Measurements from ENCODE around the gene GCNT2. TPM values are rescaled to one million over a fixed set of nuclear protein-coding genes. Genes with fewer than 3 reads are reported as not detected.
"Not testable (repeated sequence)": the region's sequence is repeated elsewhere in the genome, so short reads cannot be mapped to it uniquely, and the experiment has no call there.

Gene GCNT2
- polyA plus RNA-seq, 3 donors, result 3.5 to 10.0 (median 4.3) TPM

DNA sequence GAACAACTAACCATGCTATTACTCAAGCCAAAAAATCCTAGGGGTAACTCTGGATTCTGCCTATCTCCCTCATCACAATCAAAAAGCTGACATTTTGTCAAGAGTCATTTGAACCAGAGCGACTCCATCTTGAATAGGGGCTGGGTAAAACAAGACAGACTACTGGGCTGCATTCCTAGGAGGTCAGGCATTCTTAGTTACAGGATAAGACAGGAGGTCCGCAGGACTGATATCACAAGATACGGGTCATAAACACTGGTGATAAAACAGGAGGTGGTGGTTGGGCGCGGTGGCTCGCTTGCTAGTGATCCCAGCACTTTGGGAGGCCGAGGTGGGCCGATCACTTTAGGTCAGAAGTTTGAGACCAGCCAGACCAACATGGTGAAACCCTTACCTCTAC, 141.1 kb downstream of the GCNT2 start:
- no peaks in the 10 kb centered on the region for H4K20me1 ChIP-seq (ENCODE audit: insufficient read depth, low read length)
- H2AFZ ChIP-seq (ENCODE audit: insufficient read depth, low read depth, low read length, poor library complexity, severe bottlenecking), result no peak overlapping the region
- H3K36me3 ChIP-seq (replicated peaks in 1 of 2; ENCODE audit: control insufficient read depth in 1 of 2, insufficient read depth in 2 of 2, low read length in 2 of 2), result no peaks in the 10 kb centered on the region
- TF ChIP-seq, protein P1, sequence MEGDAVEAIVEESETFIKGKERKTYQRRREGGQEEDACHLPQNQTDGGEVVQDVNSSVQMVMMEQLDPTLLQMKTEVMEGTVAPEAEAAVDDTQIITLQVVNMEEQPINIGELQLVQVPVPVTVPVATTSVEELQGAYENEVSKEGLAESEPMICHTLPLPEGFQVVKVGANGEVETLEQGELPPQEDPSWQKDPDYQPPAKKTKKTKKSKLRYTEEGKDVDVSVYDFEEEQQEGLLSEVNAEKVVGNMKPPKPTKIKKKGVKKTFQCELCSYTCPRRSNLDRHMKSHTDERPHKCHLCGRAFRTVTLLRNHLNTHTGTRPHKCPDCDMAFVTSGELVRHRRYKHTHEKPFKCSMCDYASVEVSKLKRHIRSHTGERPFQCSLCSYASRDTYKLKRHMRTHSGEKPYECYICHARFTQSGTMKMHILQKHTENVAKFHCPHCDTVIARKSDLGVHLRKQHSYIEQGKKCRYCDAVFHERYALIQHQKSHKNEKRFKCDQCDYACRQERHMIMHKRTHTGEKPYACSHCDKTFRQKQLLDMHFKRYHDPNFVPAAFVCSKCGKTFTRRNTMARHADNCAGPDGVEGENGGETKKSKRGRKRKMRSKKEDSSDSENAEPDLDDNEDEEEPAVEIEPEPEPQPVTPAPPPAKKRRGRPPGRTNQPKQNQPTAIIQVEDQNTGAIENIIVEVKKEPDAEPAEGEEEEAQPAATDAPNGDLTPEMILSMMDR (IDR thresholded peaks at IDR 0.05), result no peak
- H3K4me2 ChIP-seq (replicated peaks; ENCODE audit: extremely low read depth, low read length, poor library complexity, severe bottlenecking), result no peak overlapping the region
- no peak overlapping the region for H3K4me3 ChIP-seq (replicated peaks in 1 of 3; ENCODE audit: low read depth in 2 of 3, low read length in 3 of 3)
- Mint-ChIP-seq H3K36me3 (no peaks in the 10 kb centered on the region), H3K9me3 (peaks cover 0 to 13% (median 6%) of the 10 kb centered on the region in 7 donors), H3K27me3 (ENCODE audit: low read depth in 3 of 3) (peaks cover 0 to 2% (median 0%) of the 10 kb centered on the region in 3 donors), H3K4me3 (no peak overlapping the region), H3K4me1 (peaks cover 6% of the 10 kb centered on the region), H3K27ac (no peak overlapping the region)
- H3K27ac ChIP-seq (ENCODE audit: low read depth in 1 of 2, low read length in 2 of 2), result no peak overlapping the region
- H3K9me3 ChIP-seq (replicated peaks in 1 of 2; ENCODE audit: control insufficient read depth in 1 of 2, insufficient read depth in 1 of 2, low read length in 2 of 2), result peaks cover 0 to 7% of the 10 kb centered on the region in 2 donors
- no peak overlapping the region for H3K9ac ChIP-seq (ENCODE audit: insufficient read depth, low read length, poor library complexity, severe bottlenecking)
- no peaks in the 10 kb centered on the region for H3K79me2 ChIP-seq (ENCODE audit: insufficient read depth, low read length)
- DNase-seq, result no peak
- intact Hi-C loops (cut with micrococcal nuclease), result no loop called here
- 100% methylated on average over 1 of the region's 8 CpGs for WGBS (ENCODE audit: insufficient coverage)
- H3K4me1 ChIP-seq (ENCODE audit: control insufficient read depth in 1 of 2, insufficient read depth in 2 of 2, low read length in 2 of 2), result no peaks in the 10 kb centered on the region
- no peaks in the 10 kb centered on the region for H3K27me3 ChIP-seq (ENCODE audit: control insufficient read depth in 2 of 2, insufficient read depth in 2 of 2, low read length in 2 of 2)

DNA sequence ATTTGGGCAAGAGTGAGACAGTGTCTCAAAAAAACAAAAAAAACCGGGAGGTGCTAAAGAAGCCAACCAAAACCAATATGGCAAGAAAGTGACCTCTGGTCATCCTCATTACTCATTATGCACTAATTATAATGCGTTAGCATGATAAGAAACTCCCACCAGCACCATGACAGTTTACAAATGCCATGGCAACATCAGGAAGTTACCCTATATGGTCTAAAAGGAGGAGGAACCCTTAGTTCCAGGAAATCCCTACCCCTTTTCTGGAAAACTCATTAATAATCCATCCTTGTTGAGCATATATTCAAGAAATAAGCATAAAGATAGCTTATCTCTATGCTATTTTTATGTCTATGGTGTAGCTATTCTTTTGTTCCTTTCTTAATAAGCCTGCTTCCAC, 141.6 kb downstream of the GCNT2 start:
- Mint-ChIP-seq H3K9me3 (peaks cover 0 to 13% (median 6%) of the 10 kb centered on the region in 7 donors), H3K4me3 (no peak overlapping the region), H3K4me1 (peaks cover 6% of the 10 kb centered on the region), H3K36me3 (no peaks in the 10 kb centered on the region), H3K27ac (no peak overlapping the region), H3K27me3 (ENCODE audit: low read depth in 3 of 3) (peaks cover 0 to 5% (median 0%) of the 10 kb centered on the region in 3 donors)
- TF ChIP-seq, protein P1 (IDR thresholded peaks at IDR 0.05), result no peak
- H3K36me3 ChIP-seq (replicated peaks in 1 of 2; ENCODE audit: control insufficient read depth in 1 of 2, insufficient read depth in 2 of 2, low read length in 2 of 2), result no peaks in the 10 kb centered on the region
- H3K27ac ChIP-seq (ENCODE audit: low read depth in 1 of 2, low read length in 2 of 2), result no peak overlapping the region
- H3K4me3 ChIP-seq (replicated peaks in 1 of 3; ENCODE audit: low read depth in 2 of 3, low read length in 3 of 3), result no peak overlapping the region
- WGBS (ENCODE audit: insufficient coverage), result no CpG with 5 or more reads among the region's 2 CpGs
- no peak for DNase-seq
- H4K20me1 ChIP-seq (ENCODE audit: insufficient read depth, low read length), result no peaks in the 10 kb centered on the region
- no peaks in the 10 kb centered on the region for H3K27me3 ChIP-seq (ENCODE audit: control insufficient read depth in 2 of 2, insufficient read depth in 2 of 2, low read length in 2 of 2)
- no peak overlapping the region for H3K9ac ChIP-seq (ENCODE audit: insufficient read depth, low read length, poor library complexity, severe bottlenecking)
- H3K4me1 ChIP-seq (ENCODE audit: control insufficient read depth in 1 of 2, insufficient read depth in 2 of 2, low read length in 2 of 2), result no peaks in the 10 kb centered on the region
- H3K4me2 ChIP-seq (replicated peaks; ENCODE audit: extremely low read depth, low read length, poor library complexity, severe bottlenecking), result no peak overlapping the region
- peaks cover 0 to 7% of the 10 kb centered on the region in 2 donors for H3K9me3 ChIP-seq (replicated peaks in 1 of 2; ENCODE audit: control insufficient read depth in 1 of 2, insufficient read depth in 1 of 2, low read length in 2 of 2)
- no peaks in the 10 kb centered on the region for H3K79me2 ChIP-seq (ENCODE audit: insufficient read depth, low read length)
- no peak overlapping the region for H2AFZ ChIP-seq (ENCODE audit: insufficient read depth, low read depth, low read length, poor library complexity, severe bottlenecking)
- intact Hi-C loops (cut with micrococcal nuclease), result no loop called here

DNA sequence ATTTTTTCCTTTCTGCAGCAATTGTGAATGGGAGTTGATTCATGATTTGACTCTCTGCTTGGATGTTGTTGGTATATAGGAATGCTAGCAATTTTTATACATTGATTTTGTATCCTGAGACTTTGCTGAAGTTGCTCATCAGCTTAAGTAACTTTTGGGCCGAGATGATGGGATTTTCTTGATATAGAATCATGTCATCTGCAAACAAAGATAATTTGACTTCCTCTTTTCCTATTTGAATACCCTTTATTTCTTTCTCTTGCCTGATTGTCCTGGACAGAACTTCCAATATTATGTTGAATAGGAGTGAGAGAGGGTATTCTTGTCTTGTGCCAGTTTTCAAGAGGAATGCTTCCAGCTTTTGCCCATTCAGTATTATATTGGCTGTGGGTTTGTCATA, 144.4 kb downstream of the GCNT2 start:
- H3K79me2 ChIP-seq (ENCODE audit: insufficient read depth, low read length); H3K4me1 Mint-ChIP-seq; H2AFZ ChIP-seq (ENCODE audit: insufficient read depth, low read depth, low read length, poor library complexity, severe bottlenecking); intact Hi-C loops (cut with micrococcal nuclease); H3K9me3 ChIP-seq (replicated peaks in 1 of 2; ENCODE audit: control insufficient read depth in 1 of 2, insufficient read depth in 1 of 2, low read length in 2 of 2); H3K36me3 ChIP-seq (replicated peaks in 1 of 2; ENCODE audit: control insufficient read depth in 1 of 2, insufficient read depth in 2 of 2, low read length in 2 of 2); H3K9ac ChIP-seq (ENCODE audit: insufficient read depth, low read length, poor library complexity, severe bottlenecking); H3K27me3 ChIP-seq (ENCODE audit: control insufficient read depth in 2 of 2, insufficient read depth in 2 of 2, low read length in 2 of 2); H3K4me1 ChIP-seq (ENCODE audit: control insufficient read depth in 1 of 2, insufficient read depth in 2 of 2, low read length in 2 of 2); H3K4me3 Mint-ChIP-seq; H3K36me3 Mint-ChIP-seq; DNase-seq; H3K27me3 Mint-ChIP-seq (ENCODE audit: low read depth in 3 of 3); H3K27ac ChIP-seq (ENCODE audit: low read depth in 1 of 2, low read length in 2 of 2); H4K20me1 ChIP-seq (ENCODE audit: insufficient read depth, low read length); H3K4me2 ChIP-seq (replicated peaks; ENCODE audit: extremely low read depth, low read length, poor library complexity, severe bottlenecking); H3K4me3 ChIP-seq (replicated peaks in 1 of 3; ENCODE audit: low read depth in 2 of 3, low read length in 3 of 3); H3K27ac Mint-ChIP-seq: not testable (repeated sequence)
- WGBS (ENCODE audit: insufficient coverage), result no CpG with 5 or more reads among the region's 1 CpG
- peaks cover 0 to 11% (median 2%) of the 10 kb centered on the region in 7 donors for H3K9me3 Mint-ChIP-seq
